ENCODE measurements around the gene TOPAZ1. TPM values are rescaled to one million over a fixed set of nuclear protein-coding genes. Genes with fewer than 3 reads are reported as not detected.

Gene TOPAZ1
- total and polyA plus RNA-seq, 2 of the 13 experiments (the other 11 are each of a cell fraction or from before 2014, with no cell fraction given): not detected

- TF ChIP-seq, protein P1, sequence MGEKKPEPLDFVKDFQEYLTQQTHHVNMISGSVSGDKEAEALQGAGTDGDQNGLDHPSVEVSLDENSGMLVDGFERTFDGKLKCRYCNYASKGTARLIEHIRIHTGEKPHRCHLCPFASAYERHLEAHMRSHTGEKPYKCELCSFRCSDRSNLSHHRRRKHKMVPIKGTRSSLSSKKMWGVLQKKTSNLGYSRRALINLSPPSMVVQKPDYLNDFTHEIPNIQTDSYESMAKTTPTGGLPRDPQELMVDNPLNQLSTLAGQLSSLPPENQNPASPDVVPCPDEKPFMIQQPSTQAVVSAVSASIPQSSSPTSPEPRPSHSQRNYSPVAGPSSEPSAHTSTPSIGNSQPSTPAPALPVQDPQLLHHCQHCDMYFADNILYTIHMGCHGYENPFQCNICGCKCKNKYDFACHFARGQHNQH (CRISPR knock-in tag; IDR thresholded peaks at IDR 0.05): peak; percentile 84; the same call in 1 of the 2 replicates
- TF ChIP-seq, protein P2, sequence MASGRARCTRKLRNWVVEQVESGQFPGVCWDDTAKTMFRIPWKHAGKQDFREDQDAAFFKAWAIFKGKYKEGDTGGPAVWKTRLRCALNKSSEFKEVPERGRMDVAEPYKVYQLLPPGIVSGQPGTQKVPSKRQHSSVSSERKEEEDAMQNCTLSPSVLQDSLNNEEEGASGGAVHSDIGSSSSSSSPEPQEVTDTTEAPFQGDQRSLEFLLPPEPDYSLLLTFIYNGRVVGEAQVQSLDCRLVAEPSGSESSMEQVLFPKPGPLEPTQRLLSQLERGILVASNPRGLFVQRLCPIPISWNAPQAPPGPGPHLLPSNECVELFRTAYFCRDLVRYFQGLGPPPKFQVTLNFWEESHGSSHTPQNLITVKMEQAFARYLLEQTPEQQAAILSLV (CRISPR knock-in tag; IDR thresholded peaks at IDR 0.05; ENCODE audit: borderline replicate concordance): peak; percentile 99
- TF ChIP-seq TAF1 (CRISPR knock-in tag; IDR thresholded peaks at IDR 0.05) (peak; percentile 88), CBX5 (CRISPR knock-in tag; IDR thresholded peaks at IDR 0.05; ENCODE audit: borderline replicate concordance) (peak; percentile 41), KDM1A (CRISPR knock-in tag; IDR thresholded peaks at IDR 0.05) (0 out of 2 replicates have a peak, but pooled peaks have one; percentile 5), AGO2 (optimal IDR thresholded peaks at IDR 0.05; ENCODE audit: low read depth, low read length) (peak; percentile 95), ZNF563 (CRISPR knock-in tag; IDR thresholded peaks at IDR 0.05) (peak; percentile 97), CC2D1A (CRISPR knock-in tag; IDR thresholded peaks at IDR 0.05) (peak; percentile 69; the same call in 1 of the 2 replicates), HOXD1 (CRISPR knock-in tag; IDR thresholded peaks at IDR 0.05) (no peak), ZKSCAN8 (CRISPR knock-in tag; IDR thresholded peaks at IDR 0.05; ENCODE audit: borderline replicate concordance) (peak; percentile 60; the same call in 1 of the 2 replicates), ZNF543 (CRISPR knock-in tag; IDR thresholded peaks at IDR 0.05) (peak; percentile 94), NFRKB (IDR thresholded peaks at IDR 0.05) (no peak), PHF8 (CRISPR knock-in tag; IDR thresholded peaks at IDR 0.05) (peak; percentile 98), POLR2AphosphoS5 (IDR thresholded peaks at IDR 0.05; ENCODE audit: low read depth, low read length) (peak; percentile 85), ISL2 (CRISPR knock-in tag; IDR thresholded peaks at IDR 0.05) (peak; percentile 82), CEBPG (CRISPR knock-in tag; IDR thresholded peaks at IDR 0.05) (no peak), ATF2 (CRISPR knock-in tag; IDR thresholded peaks at IDR 0.05) (peak; percentile 84), ZNF326 (CRISPR knock-in tag; IDR thresholded peaks at IDR 0.05; ENCODE audit: borderline replicate concordance) (no peak), PRPF4 (IDR thresholded peaks at IDR 0.05; ENCODE audit: low read depth, low read length, poor library complexity, severe bottlenecking) (no peak), ATM (IDR thresholded peaks at IDR 0.05; ENCODE audit: borderline replicate concordance) (no peak), YEATS4 (CRISPR knock-in tag; IDR thresholded peaks at IDR 0.05; ENCODE audit: borderline replicate concordance) (peak; percentile 89), NONO (IDR thresholded peaks at IDR 0.05) (no peak), NONO (CRISPR knock-in tag; conservative IDR thresholded peaks at IDR 0.05) (peak; percentile 99), SP2 (CRISPR knock-in tag; IDR thresholded peaks at IDR 0.05) (peak; percentile 54), CCAR2 (optimal IDR thresholded peaks at IDR 0.05; ENCODE audit: low read depth, low read length) (no peak), HMG20A (CRISPR knock-in tag; IDR thresholded peaks at IDR 0.05; ENCODE audit: borderline replicate concordance) (0 out of 2 replicates have a peak, but pooled peaks have one; percentile 20), ZNF772 (CRISPR knock-in tag; IDR thresholded peaks at IDR 0.05) (peak; percentile 100), AHR (CRISPR knock-in tag; IDR thresholded peaks at IDR 0.05) (peak; percentile 87; the same call in 1 of the 2 replicates), NFE2L2 (IDR thresholded peaks at IDR 0.05; ENCODE audit: low read length) (no peak)
- TF ChIP-seq, protein P3, sequence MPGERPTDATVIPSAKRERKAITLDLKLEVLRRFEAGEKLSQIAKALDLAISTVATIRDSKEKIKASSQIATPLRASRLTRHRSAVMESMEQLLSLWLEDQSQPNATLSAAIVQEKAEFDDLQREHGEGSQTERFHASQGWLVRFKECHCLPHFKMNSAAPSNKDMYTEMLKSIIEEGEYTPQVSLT (CRISPR knock-in tag; IDR thresholded peaks at IDR 0.05; ENCODE audit: borderline replicate concordance, low read depth): no peak; the same call in 1 of the 2 replicates
Observed at GRCh38 chr3:44338010-44338827, 96.5 kb downstream of the TOPAZ1 start, which contains the start of gene TCAIM (continued).

All from HepG2 (cell line).